ENCODE measurements around the gene CEP192.

GRCh38 chr18:12991821-12992179 is 638 bp downstream of the CEP192 start:
- TF ChIP-seq, protein P1, sequence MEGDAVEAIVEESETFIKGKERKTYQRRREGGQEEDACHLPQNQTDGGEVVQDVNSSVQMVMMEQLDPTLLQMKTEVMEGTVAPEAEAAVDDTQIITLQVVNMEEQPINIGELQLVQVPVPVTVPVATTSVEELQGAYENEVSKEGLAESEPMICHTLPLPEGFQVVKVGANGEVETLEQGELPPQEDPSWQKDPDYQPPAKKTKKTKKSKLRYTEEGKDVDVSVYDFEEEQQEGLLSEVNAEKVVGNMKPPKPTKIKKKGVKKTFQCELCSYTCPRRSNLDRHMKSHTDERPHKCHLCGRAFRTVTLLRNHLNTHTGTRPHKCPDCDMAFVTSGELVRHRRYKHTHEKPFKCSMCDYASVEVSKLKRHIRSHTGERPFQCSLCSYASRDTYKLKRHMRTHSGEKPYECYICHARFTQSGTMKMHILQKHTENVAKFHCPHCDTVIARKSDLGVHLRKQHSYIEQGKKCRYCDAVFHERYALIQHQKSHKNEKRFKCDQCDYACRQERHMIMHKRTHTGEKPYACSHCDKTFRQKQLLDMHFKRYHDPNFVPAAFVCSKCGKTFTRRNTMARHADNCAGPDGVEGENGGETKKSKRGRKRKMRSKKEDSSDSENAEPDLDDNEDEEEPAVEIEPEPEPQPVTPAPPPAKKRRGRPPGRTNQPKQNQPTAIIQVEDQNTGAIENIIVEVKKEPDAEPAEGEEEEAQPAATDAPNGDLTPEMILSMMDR (conservative IDR thresholded peaks at IDR 0.05 in 1 of 2, IDR thresholded peaks at IDR 0.05 in 1 of 2; ENCODE audit: extremely low read depth in 1 of 2, insufficient read depth in 1 of 2, low read depth in 1 of 2, low read length in 2 of 2) = no peak
- TF ChIP-seq EZH2 (IDR thresholded peaks at IDR 0.05; ENCODE audit: borderline replicate concordance, low read length) = no peak

Data from mammary epithelial cell (primary cell).